PFSK-1 (cell line): Measurements from ENCODE around the gene SERTM1.

ENCODE experiments used
- FOXP2 ChIP-seq: optimal IDR thresholded peaks from 2 replicates; pipeline ENCODE3; 2011; ENCODE audit warnings: borderline replicate concordance, control low read depth, inconsistent platforms; ENCODE audit not compliant: insufficient read depth; ENCODE audit errors: extremely low read length, extremely low read depth
- POLR2AphosphoS5 ChIP-seq: IDR thresholded peaks from 2 replicates; pipeline ENCODE4 v1.6.1; 2012; ENCODE audit warnings: low read depth, mild to moderate bottlenecking, control low read depth, low read length, moderate library complexity
- SIN3A ChIP-seq: IDR thresholded peaks from 2 replicates; pipeline ENCODE4 v1.6.1; 2012; ENCODE audit warnings: mild to moderate bottlenecking, low read length, moderate library complexity, borderline replicate concordance; ENCODE audit not compliant: insufficient read depth
- TAF1 ChIP-seq: IDR thresholded peaks from 2 replicates; pipeline ENCODE4 v1.6.1; 2012; ENCODE audit warnings: low read length, control low read depth, borderline replicate concordance; ENCODE audit not compliant: insufficient read depth
- TF ChIP-seq, protein P1 (sequence below), 2 experiments: IDR thresholded peaks; 2 replicates each; pipeline versions ENCODE4 v1.6.1 to v1.8.0; 2011 to 2012; ENCODE audit warnings: low read depth in 2 of 2, low read length in 2 of 2, control low read depth in 1 of 2, inconsistent platforms in 1 of 2, mild to moderate bottlenecking in 1 of 2, moderate library complexity in 1 of 2; ENCODE audit not compliant: insufficient read depth in 1 of 2

Gene SERTM1

DNA sequence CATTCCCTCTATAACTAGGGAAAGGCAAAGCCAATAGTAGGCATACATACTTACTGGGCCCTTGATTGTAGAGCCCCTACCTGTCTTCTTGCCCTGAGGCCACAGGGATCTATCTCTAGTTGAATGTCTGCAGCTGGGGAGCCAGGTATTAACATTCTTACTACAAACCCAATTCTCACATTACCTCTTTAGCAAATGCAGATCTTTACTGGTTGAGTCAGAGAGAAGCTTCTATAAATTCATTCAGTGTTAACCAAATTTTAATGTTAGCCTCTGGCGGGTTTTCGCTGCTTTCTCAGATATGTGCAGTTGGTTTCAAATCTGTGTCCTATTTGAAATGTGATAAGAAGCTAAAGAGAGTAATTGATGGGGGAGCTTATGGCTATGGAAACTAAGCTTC, 43.2 kb downstream of the SERTM1 start:
- no peak for TF ChIP-seq SIN3A
- no peak for TF ChIP-seq POLR2AphosphoS5
- TF ChIP-seq, protein P1, sequence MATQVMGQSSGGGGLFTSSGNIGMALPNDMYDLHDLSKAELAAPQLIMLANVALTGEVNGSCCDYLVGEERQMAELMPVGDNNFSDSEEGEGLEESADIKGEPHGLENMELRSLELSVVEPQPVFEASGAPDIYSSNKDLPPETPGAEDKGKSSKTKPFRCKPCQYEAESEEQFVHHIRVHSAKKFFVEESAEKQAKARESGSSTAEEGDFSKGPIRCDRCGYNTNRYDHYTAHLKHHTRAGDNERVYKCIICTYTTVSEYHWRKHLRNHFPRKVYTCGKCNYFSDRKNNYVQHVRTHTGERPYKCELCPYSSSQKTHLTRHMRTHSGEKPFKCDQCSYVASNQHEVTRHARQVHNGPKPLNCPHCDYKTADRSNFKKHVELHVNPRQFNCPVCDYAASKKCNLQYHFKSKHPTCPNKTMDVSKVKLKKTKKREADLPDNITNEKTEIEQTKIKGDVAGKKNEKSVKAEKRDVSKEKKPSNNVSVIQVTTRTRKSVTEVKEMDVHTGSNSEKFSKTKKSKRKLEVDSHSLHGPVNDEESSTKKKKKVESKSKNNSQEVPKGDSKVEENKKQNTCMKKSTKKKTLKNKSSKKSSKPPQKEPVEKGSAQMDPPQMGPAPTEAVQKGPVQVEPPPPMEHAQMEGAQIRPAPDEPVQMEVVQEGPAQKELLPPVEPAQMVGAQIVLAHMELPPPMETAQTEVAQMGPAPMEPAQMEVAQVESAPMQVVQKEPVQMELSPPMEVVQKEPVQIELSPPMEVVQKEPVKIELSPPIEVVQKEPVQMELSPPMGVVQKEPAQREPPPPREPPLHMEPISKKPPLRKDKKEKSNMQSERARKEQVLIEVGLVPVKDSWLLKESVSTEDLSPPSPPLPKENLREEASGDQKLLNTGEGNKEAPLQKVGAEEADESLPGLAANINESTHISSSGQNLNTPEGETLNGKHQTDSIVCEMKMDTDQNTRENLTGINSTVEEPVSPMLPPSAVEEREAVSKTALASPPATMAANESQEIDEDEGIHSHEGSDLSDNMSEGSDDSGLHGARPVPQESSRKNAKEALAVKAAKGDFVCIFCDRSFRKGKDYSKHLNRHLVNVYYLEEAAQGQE (IDR thresholded peaks at IDR 0.05; ENCODE audit: insufficient read depth in 1 of 2, low read depth in 2 of 2, low read length in 2 of 2) = no peak
- TF ChIP-seq TAF1 = no peak
- no peak for TF ChIP-seq FOXP2

- TF ChIP-seq TAF1 = no peak
- no peak for TF ChIP-seq POLR2AphosphoS5
- no peak for TF ChIP-seq SIN3A
- TF ChIP-seq, protein P1 (IDR thresholded peaks at IDR 0.05; ENCODE audit: insufficient read depth in 1 of 2, low read depth in 2 of 2, low read length in 2 of 2) = no peak
- no peak for TF ChIP-seq FOXP2
These were observed 44.2 kb downstream of the SERTM1 start for GRCh38 chr13:36717966-36718545.

DNA sequence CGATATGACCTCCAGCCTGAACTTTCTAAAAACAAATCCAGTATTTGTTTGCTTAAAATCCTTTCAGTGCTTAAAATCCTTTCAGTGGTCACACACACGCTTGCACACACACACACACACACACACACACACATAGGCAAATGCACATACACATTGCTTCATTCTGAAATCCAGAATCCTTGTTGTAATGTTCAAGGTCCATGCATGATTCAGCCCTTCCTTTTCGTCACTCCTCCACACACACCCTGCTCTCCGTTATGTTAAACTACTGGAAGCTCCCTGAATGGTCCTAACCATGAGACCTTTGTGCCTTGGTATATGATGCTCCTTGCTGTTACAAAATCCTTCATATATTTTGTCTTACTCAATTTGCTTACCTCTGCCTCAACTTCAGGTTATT, 44.9 kb downstream of the SERTM1 start:
- TF ChIP-seq TAF1 (no peak), SIN3A (no peak), POLR2AphosphoS5 (no peak), FOXP2 (no peak)
- TF ChIP-seq, protein P1 (IDR thresholded peaks at IDR 0.05; ENCODE audit: insufficient read depth in 1 of 2, low read depth in 2 of 2, low read length in 2 of 2) = no peak

DNA sequence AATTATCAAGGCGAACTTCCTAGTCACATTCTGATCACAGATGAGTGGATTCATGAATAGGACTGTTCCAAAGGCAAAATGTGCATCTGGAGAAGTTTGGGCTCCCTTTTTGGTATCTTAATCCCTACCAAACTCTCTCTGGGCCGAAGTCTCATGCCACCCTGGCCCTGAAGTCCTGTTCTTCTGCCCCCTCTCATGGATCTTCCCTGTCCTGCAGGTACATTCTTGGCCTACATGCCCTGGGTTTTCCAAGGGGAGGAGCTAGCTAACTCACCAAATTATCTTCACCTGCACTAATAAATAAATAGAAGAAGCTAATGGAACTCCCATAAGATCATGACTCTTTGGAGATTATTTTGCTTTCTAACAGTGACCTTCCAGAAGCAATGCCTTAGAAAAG, 50.3 kb downstream of the SERTM1 start:
- TF ChIP-seq SIN3A (no peak), TAF1 (no peak), POLR2AphosphoS5 (no peak), FOXP2 (no peak)
- TF ChIP-seq, protein P1 (IDR thresholded peaks at IDR 0.05; ENCODE audit: insufficient read depth in 1 of 2, low read depth in 2 of 2, low read length in 2 of 2) = no peak

DNA sequence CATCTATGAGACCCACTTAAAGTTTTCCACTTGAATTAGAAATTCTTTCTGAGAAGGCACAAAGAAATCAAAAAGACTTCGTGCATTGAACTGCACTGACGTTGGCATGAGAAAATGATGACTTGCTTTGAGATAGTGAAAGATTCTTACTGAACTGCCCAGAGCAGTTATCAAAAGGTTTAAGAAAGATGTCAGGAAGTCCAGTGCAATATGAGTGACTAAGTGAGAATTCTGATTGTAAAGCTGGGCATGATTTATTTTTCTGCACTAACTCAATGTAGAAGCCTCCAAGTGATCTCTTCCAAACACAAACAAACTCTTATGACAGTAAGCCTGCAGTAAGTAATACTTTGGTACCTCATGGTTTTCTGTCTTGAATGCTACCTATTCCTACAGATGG, 52.1 kb downstream of the SERTM1 start:
- TF ChIP-seq SIN3A (no peak), POLR2AphosphoS5 (no peak), FOXP2 (no peak), TAF1 (no peak)
- TF ChIP-seq, protein P1 (IDR thresholded peaks at IDR 0.05; ENCODE audit: insufficient read depth in 1 of 2, low read depth in 2 of 2, low read length in 2 of 2) = no peak
